GM13976 (cell line): ENCODE results near the gene GPR173.

Experiments used
- DNase-seq: peaks from one replicate; pipeline ENCODE4 v3.0.0; 2012; ENCODE audit warnings: low spot score
- CTCF ChIP-seq: IDR thresholded peaks from 2 replicates; pipeline ENCODE4 v1.5.1; 2012; ENCODE audit warnings: borderline replicate concordance, mild to moderate bottlenecking; ENCODE audit not compliant: insufficient read depth; ENCODE audit errors: extremely low read depth, missing control alignments, control extremely low read depth
- in situ Hi-C: fragments of 300-500 bp; cut with MboI; formaldehyde crosslinking; loops from one replicate; pipeline ENCODE4 v1.12.0; 2022; ENCODE audit warnings: low sequenced_read_pairs, mixed read lengths, inconsistent platforms; ENCODE audit not compliant: unreplicated experiment

Gene GPR173

GRCh38 chrX:53088136-53088974 is 39.8 kb downstream of the GPR173 start:
- peak; percentile 80 for DNase-seq
- no peak for TF ChIP-seq CTCF
- in situ Hi-C loops: no loop called here

DNA sequence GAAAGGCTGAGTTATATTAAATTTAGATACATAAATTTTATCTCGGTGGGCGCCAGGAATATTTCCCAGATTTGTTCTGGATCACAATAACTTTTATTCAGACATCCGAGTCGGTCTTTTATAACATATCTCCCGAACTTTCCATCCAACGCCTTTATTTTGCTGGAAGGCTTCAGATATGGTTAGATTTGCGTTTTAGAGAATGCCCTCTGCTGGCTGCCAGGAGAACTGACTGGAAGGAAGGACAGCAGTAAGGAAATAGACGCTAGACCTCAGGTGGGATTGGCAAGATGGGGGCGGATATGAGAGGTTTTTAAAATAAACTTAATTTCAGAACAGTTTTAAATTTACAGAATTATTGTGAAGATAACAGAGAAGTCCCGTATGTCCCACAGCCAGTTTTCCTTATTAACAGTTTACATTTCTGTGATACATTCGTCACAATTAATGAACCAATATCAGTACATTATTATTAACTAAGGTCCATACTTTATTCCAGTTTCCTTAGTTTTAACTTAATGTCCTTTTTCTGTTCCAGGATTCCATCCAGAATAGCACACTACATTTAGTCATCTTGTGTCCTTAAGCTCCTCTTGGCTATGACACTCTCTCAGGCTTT is 40.7 kb downstream of the GPR173 start:
- TF ChIP-seq CTCF: peak; percentile 78
- peak; percentile 53 for DNase-seq
- in situ Hi-C loops: no loop called here

GRCh38 chrX:53089925-53090324 is 41.3 kb downstream of the GPR173 start:
- in situ Hi-C loops: no loop called here
- DNase-seq: no peak

GRCh38 chrX:53091354-53091753 is 42.8 kb downstream of the GPR173 start:
- DNase-seq: no peak
- in situ Hi-C loops: no loop called here
- TF ChIP-seq CTCF: no peak

More at GRCh38 chrX:53089925-53090324, 41.3 kb downstream of the GPR173 start:
- no peak for TF ChIP-seq CTCF

DNA sequence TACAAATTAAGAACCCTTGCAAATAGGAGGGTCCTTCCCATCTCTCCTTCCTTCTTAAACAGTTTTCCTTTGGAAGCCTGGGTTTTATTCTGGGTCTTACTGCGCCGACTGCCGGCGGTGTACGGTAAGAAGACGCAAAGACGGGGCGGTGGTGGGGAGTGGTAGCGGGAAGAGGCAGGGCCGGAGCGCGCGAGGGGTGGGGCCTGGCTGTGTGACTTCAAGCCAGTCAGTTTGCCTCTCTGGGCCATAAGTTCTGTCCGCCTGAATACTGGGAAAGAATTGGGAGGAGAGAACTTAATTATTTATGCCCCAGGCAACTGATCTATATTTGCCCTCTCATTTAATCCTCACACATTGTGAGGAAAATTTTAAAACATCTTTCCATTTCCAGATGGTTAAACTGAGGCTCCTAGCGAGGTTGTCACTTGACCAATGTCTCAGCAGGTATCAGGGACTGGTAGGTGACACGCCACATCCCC is 44.6 kb downstream of the GPR173 start:
- TF ChIP-seq CTCF: peak; percentile 56
- DNase-seq: peak; percentile 72
- in situ Hi-C loops: no loop called here

DNA sequence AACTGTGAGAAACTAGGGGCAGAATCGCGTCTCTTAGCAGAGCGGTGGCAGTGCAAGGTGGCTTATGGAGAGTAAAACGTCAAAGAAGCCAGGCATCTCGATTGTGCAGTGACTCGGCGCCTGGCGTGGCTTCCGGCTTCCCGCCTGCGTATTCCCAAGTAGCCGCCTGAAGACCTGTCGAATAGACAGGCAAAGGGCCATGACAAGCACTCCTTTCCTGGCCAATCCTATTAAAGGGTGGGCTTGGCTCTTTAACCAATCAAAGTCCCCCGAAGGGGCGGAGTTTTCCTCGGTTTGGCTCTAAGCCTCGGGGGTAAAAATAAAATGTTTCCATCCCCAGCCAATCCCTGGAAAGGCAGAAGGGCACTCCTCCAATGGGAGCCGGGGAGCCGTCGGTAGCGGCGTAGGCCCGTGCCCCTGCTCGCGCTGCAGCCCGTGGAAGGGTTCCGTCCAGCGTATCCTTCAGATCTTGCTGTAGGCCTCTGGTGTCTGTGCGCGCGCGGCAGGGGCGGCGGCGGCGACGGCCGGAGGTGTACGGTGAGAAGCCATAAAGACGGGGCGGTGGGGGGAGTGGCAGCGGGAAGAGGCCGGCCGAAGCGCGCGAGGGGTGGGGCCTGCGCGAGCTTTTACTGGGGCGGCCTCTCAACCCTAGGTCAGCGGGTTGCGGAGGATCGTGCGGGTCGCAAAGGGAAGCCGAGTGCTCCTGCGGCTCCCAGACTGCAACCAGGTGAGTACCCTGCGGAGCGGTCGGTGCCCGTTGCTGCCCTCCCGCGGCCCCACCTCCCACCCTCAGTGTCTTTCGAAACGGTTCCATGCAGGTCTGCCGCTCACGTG is 45.4 kb downstream of the GPR173 start, which contains the start of gene KANTR:
Gene KANTR, plus strand, starts transcription at position 395 of the 834 bp plus-strand sequence. CDS start 30,131 bp downstream, outside the sequence.
- no peak for TF ChIP-seq CTCF
- in situ Hi-C loops: no loop called here
- peak; percentile 87 for DNase-seq
